HCT116 (cell line): ENCODE results near the gene POLR3C.

ENCODE experiments used
- ATF3 ChIP-seq: IDR thresholded peaks from 2 replicates; pipeline ENCODE4 v1.6.1; 2012
- CTCF ChIP-seq, 3 experiments: fragments of 200-600 bp in 1 of 3; sonication (generic) in 1 of 3; IDR thresholded peaks in 2 of 3; conservative IDR thresholded peaks in 1 of 3; 2 replicates each; pipeline ENCODE4 v1.5.1; 2012 to 2017; ENCODE audit warnings: low read depth in 2 of 3, low read length in 2 of 3, antibody characterized with exemption in 1 of 3, borderline replicate concordance in 1 of 3, control low read depth in 1 of 3, mild to moderate bottlenecking in 1 of 3, mixed read lengths in 1 of 3, mixed run types in 1 of 3, moderate library complexity in 1 of 3; ENCODE audit not compliant: insufficient read depth in 1 of 3
- EZH2phosphoT487 ChIP-seq: fragments of 200-600 bp; IDR thresholded peaks from 2 replicates; pipeline ENCODE4 v1.6.1; 2018; ENCODE audit warnings: antibody characterized with exemption, borderline replicate concordance
- JUND ChIP-seq: IDR thresholded peaks from 2 replicates; pipeline ENCODE4 v1.6.1; 2012
- REST ChIP-seq: IDR thresholded peaks from 2 replicates; pipeline ENCODE4 v1.6.1; 2012; ENCODE audit warnings: low read depth
- SIN3A ChIP-seq: IDR thresholded peaks from 2 replicates; pipeline ENCODE4 v1.6.1; 2012; ENCODE audit warnings: low read depth
- ZFX ChIP-seq: fragments of 450-650 bp; IDR thresholded peaks from 2 replicates; pipeline ENCODE4 v1.6.1; 2017

GRCh38 chr1:145886816-145887215 is 62.8 kb downstream of the POLR3C start:
- TF ChIP-seq CTCF (IDR thresholded peaks at IDR 0.05 in 2 of 3, conservative IDR thresholded peaks at IDR 0.05 in 1 of 3; ENCODE audit: borderline replicate concordance in 1 of 3, insufficient read depth in 1 of 3, low read depth in 2 of 3, low read length in 2 of 3) = no peak
- TF ChIP-seq EZH2phosphoT487 = no peak
- no peak for TF ChIP-seq SIN3A
- TF ChIP-seq ZFX = no peak
- no peak for TF ChIP-seq JUND
- TF ChIP-seq REST = no peak
- TF ChIP-seq ATF3 = no peak
